Hepatocyte (in vitro differentiated cells): ENCODE measurements around the gene BAHCC1. TPM values are rescaled to one million over a fixed set of nuclear protein-coding genes. Genes with fewer than 3 reads are reported as not detected.

ENCODE experiments used
- DNase-seq: peaks from one replicate; pipeline ENCODE4 v3.0.0-alpha.2; 2016; ENCODE audit warnings: low spot score
- H2AFZ ChIP-seq: fragments of 200-600 bp; sonication (generic); 2 replicates; pipeline ENCODE4 v1.6.0; 2016; ENCODE audit warnings: antibody characterized with exemption, mild to moderate bottlenecking
- H3K27ac ChIP-seq: fragments of 200-600 bp; sonication (generic); 2 replicates; pipeline ENCODE4 v1.5.1; 2016; ENCODE audit warnings: mild to moderate bottlenecking
- H3K27me3 ChIP-seq: fragments of 200-600 bp; sonication (generic); 2 replicates; pipeline ENCODE4 v1.6.1; 2016
- H3K36me3 ChIP-seq: fragments of 200-600 bp; sonication (generic); replicated peaks from 2 replicates; pipeline ENCODE4 v1.5.1; 2016; ENCODE audit warnings: low read depth; ENCODE audit not compliant: insufficient read depth
- H3K4me1 ChIP-seq: fragments of 200-600 bp; sonication (generic); 2 replicates; pipeline ENCODE4 v1.5.1; 2016; ENCODE audit warnings: mild to moderate bottlenecking, moderate library complexity; ENCODE audit not compliant: insufficient read depth
- H3K4me2 ChIP-seq: fragments of 200-600 bp; sonication (generic); 2 replicates; pipeline ENCODE4 v1.6.0; 2016
- H3K4me3 ChIP-seq: fragments of 200-600 bp; sonication (generic); 2 replicates; pipeline ENCODE4 v1.5.1; 2016; ENCODE audit warnings: mild to moderate bottlenecking
- H3K79me2 ChIP-seq: fragments of 200-600 bp; sonication (generic); 2 replicates; pipeline ENCODE4 v1.6.0; 2017; ENCODE audit warnings: mild to moderate bottlenecking
- H3K9me2 ChIP-seq: fragments of 200-600 bp; sonication (generic); replicated peaks from 2 replicates; pipeline ENCODE4 v1.6.0; 2017; ENCODE audit warnings: mild to moderate bottlenecking; ENCODE audit not compliant: insufficient read depth
- H3K9me3 ChIP-seq: fragments of 200-600 bp; sonication (generic); 2 replicates; pipeline ENCODE4 v1.5.1; 2016; ENCODE audit warnings: low read depth, mild to moderate bottlenecking
- H4K20me1 ChIP-seq: fragments of 200-600 bp; sonication (generic); 2 replicates; pipeline ENCODE4 v1.6.0; 2016; ENCODE audit warnings: mild to moderate bottlenecking; ENCODE audit not compliant: insufficient read depth, poor library complexity, severe bottlenecking
- CTCF ChIP-seq: fragments of 200-600 bp; sonication (generic); IDR thresholded peaks from 2 replicates; pipeline ENCODE4 v1.5.1; 2016; ENCODE audit warnings: antibody characterized with exemption, mild to moderate bottlenecking; ENCODE audit not compliant: poor library complexity
- EZH2 ChIP-seq: fragments of 200-600 bp; sonication (generic); IDR thresholded peaks from 2 replicates; pipeline ENCODE4 v1.6.1; 2016; ENCODE audit warnings: antibody characterized with exemption, mild to moderate bottlenecking, borderline replicate concordance
- EZH2phosphoT487 ChIP-seq: fragments of 200-600 bp; sonication (generic); IDR thresholded peaks from one replicate; pipeline ENCODE4 v1.6.1; 2018; ENCODE audit warnings: antibody characterized with exemption, mild to moderate bottlenecking, low read depth, moderate library complexity; ENCODE audit not compliant: unreplicated experiment, severe bottlenecking
- WGBS: methylation state at CpG from one replicate; pipeline ENCODE4 v1.1.6; 2016; ENCODE audit warnings: low lambda C conversion rate; ENCODE audit errors: missing lambda C conversion rate; 5-methylcytosine and 5-hydroxymethylcytosine counted together
- polyA plus RNA-seq: library from polyadenylated mRNA; unstranded; fragments of >200 nt; fragmentation: Nextera tagmentation; extraction: Ambion mirVana; gene quantifications from 2 replicates; pipeline ENCODE4 v1.2.1, GENCODE V29; 2016
- total RNA-seq: library from RNA; depleted of rRNA; stranded (reverse); fragments of >200 nt; gene quantifications from 2 replicates; pipeline ENCODE4 v1.2.3, GENCODE V29; 2014

The BAHCC1 gene
- total and polyA plus RNA-seq, 2 experiments from 2014 or later: 6.4 to 6.6 TPM

- no peak for DNase-seq
- no peak overlapping the region for H2AFZ ChIP-seq
- no peaks in the 10 kb centered on the region for H3K27me3 ChIP-seq
- no peak overlapping the region for H3K4me3 ChIP-seq
- no peaks in the 10 kb centered on the region for H3K36me3 ChIP-seq
- no peaks in the 10 kb centered on the region for H4K20me1 ChIP-seq
- H3K4me2 ChIP-seq: no peak overlapping the region
- H3K9me3 ChIP-seq: no peaks in the 10 kb centered on the region
- H3K27ac ChIP-seq: no peak overlapping the region
- H3K9me2 ChIP-seq: no peaks in the 10 kb centered on the region
- H3K4me1 ChIP-seq: no peaks in the 10 kb centered on the region
- WGBS: 81% methylated on average over 10 of the region's 11 CpGs
- TF ChIP-seq EZH2phosphoT487: no peak
- no peak for TF ChIP-seq CTCF
- no peak for TF ChIP-seq EZH2
- no peaks in the 10 kb centered on the region for H3K79me2 ChIP-seq
These were observed 16.2 kb upstream of the BAHCC1 start for GRCh38 chr17:81378941-81379511.

- H3K79me2 ChIP-seq: no peaks in the 10 kb centered on the region
- H4K20me1 ChIP-seq: no peaks in the 10 kb centered on the region
- no peaks in the 10 kb centered on the region for H3K9me3 ChIP-seq
- H3K4me1 ChIP-seq: no peaks in the 10 kb centered on the region
- H3K36me3 ChIP-seq: no peaks in the 10 kb centered on the region
- no peak overlapping the region for H3K4me2 ChIP-seq
- no peak overlapping the region for H3K4me3 ChIP-seq
- no peak for TF ChIP-seq EZH2phosphoT487
- TF ChIP-seq CTCF: no peak
- no peak for TF ChIP-seq EZH2
- no peak for DNase-seq
- no peaks in the 10 kb centered on the region for H3K27me3 ChIP-seq
- WGBS: 83% methylated on average over 17 of the region's 17 CpGs
- no peaks in the 10 kb centered on the region for H3K9me2 ChIP-seq
- H2AFZ ChIP-seq: no peak overlapping the region
- no peak overlapping the region for H3K27ac ChIP-seq
These were observed 15.7 kb upstream of the BAHCC1 start for GRCh38 chr17:81379523-81379942.

- TF ChIP-seq EZH2: no peak
- no peak for TF ChIP-seq EZH2phosphoT487
- no peak for TF ChIP-seq CTCF
- H3K36me3 ChIP-seq: no peaks in the 10 kb centered on the region
- no peaks in the 10 kb centered on the region for H4K20me1 ChIP-seq
- H3K4me2 ChIP-seq: no peak overlapping the region
- DNase-seq: no peak
- H3K27ac ChIP-seq: no peak overlapping the region
- H3K9me2 ChIP-seq: no peaks in the 10 kb centered on the region
- H2AFZ ChIP-seq: no peak overlapping the region
- WGBS: 91% methylated on average over 3 of the region's 6 CpGs
- no peaks in the 10 kb centered on the region for H3K79me2 ChIP-seq
- H3K4me3 ChIP-seq: no peak overlapping the region
- no peaks in the 10 kb centered on the region for H3K9me3 ChIP-seq
- H3K27me3 ChIP-seq: no peaks in the 10 kb centered on the region
- peaks cover 1% of the 10 kb centered on the region for H3K4me1 ChIP-seq
These were observed 15.1 kb upstream of the BAHCC1 start for GRCh38 chr17:81380131-81380530.
